CD14-positive monocyte (primary cell): ENCODE data around the gene GPR65. TPM values are rescaled to one million over a fixed set of nuclear protein-coding genes. Genes with fewer than 3 reads are reported as not detected.
A peak's percentile ranks its signal among the peaks of the same experiment; 100 is the strongest.

Source experiments
- DNase-seq, 3 donors: peaks; one replicate each; pipeline ENCODE4 v3.0.0-alpha.2; 2011 to 2022
- H2AFZ ChIP-seq: 2 replicates; pipeline ENCODE4 v1.6.0; 2012; ENCODE audit warnings: mild to moderate bottlenecking, low read depth, low read length, inconsistent platforms; ENCODE audit not compliant: insufficient read depth, poor library complexity, severe bottlenecking
- H3K27ac ChIP-seq, 2 donors: 1 replicate in 1 of 2; 2 replicates in 1 of 2; pipeline ENCODE4 v1.5.1; 2012 to 2013; ENCODE audit warnings: low read length in 2 of 2, control low read depth in 1 of 2, inconsistent platforms in 1 of 2, low read depth in 1 of 2, mild to moderate bottlenecking in 1 of 2
- H3K27me3 ChIP-seq, 2 donors: one replicate each; pipeline versions ENCODE4 v1.6.0 to v1.6.1; 2011 to 2013; ENCODE audit warnings: low read length in 2 of 2; ENCODE audit not compliant: control insufficient read depth in 2 of 2, insufficient read depth in 2 of 2
- H3K36me3 ChIP-seq, 2 donors: replicated peaks in 1 of 2; 1 replicate in 1 of 2; 2 replicates in 1 of 2; pipeline versions ENCODE4 v1.5.1 to v1.6.1; 2012 to 2013; ENCODE audit warnings: low read length in 2 of 2, control low read depth in 1 of 2, inconsistent platforms in 1 of 2, mild to moderate bottlenecking in 1 of 2; ENCODE audit not compliant: insufficient read depth in 2 of 2, control insufficient read depth in 1 of 2
- H3K4me1 ChIP-seq, 2 donors: 1 replicate in 1 of 2; 2 replicates in 1 of 2; pipeline versions ENCODE4 v1.5.1 to v1.6.1; 2012 to 2013; ENCODE audit warnings: low read length in 2 of 2, control low read depth in 1 of 2, inconsistent platforms in 1 of 2, mild to moderate bottlenecking in 1 of 2, moderate library complexity in 1 of 2; ENCODE audit not compliant: insufficient read depth in 2 of 2, control insufficient read depth in 1 of 2
- H3K4me2 ChIP-seq: replicated peaks from 2 replicates; pipeline ENCODE3; 2012; ENCODE audit warnings: low read length, moderate library complexity, mild to moderate bottlenecking; ENCODE audit not compliant: poor library complexity, severe bottlenecking; ENCODE audit errors: extremely low read depth
- H3K4me3 ChIP-seq, 3 experiments: fragments of 200-600 bp in 1 of 3; sonication (generic) in 1 of 3; replicated peaks in 1 of 3; 1 replicate in 2 of 3; 2 replicates in 1 of 3; pipeline ENCODE4 v1.5.1; 2011 to 2013; ENCODE audit warnings: low read length in 3 of 3, mild to moderate bottlenecking in 3 of 3, control low read depth in 2 of 3, low read depth in 2 of 3, inconsistent platforms in 1 of 3, moderate library complexity in 1 of 3
- H3K79me2 ChIP-seq: 2 replicates; pipeline ENCODE4 v1.6.0; 2012; ENCODE audit warnings: mild to moderate bottlenecking, control low read depth, inconsistent platforms, low read length, moderate library complexity; ENCODE audit not compliant: insufficient read depth
- H3K9ac ChIP-seq: 2 replicates; pipeline ENCODE4 v1.6.0; 2017; ENCODE audit warnings: low read length, mild to moderate bottlenecking; ENCODE audit not compliant: insufficient read depth, poor library complexity, severe bottlenecking
- H3K9me3 ChIP-seq, 2 donors: replicated peaks in 1 of 2; 1 replicate in 1 of 2; 2 replicates in 1 of 2; pipeline versions ENCODE4 v1.5.1 to v1.6.1; 2012 to 2013; ENCODE audit warnings: low read length in 2 of 2, control low read depth in 1 of 2; ENCODE audit not compliant: control insufficient read depth in 1 of 2, insufficient read depth in 1 of 2
- H4K20me1 ChIP-seq: 2 replicates; pipeline ENCODE4 v1.6.0; 2012; ENCODE audit warnings: mild to moderate bottlenecking, low read length, control low read depth, moderate library complexity; ENCODE audit not compliant: insufficient read depth
- H3K27ac Mint-ChIP-seq, 7 donors: one replicate each; pipeline ENCODE4 v1.8.0; 2020; ENCODE audit warnings: mild to moderate bottlenecking in 7 of 7, mixed read lengths in 7 of 7, moderate library complexity in 6 of 7, inconsistent platforms in 2 of 7
- H3K27me3 Mint-ChIP-seq, 3 donors: one replicate each; pipeline ENCODE4 v1.8.0; 2021 to 2022; ENCODE audit warnings: low read depth in 3 of 3, mild to moderate bottlenecking in 3 of 3, mixed read lengths in 3 of 3, moderate library complexity in 3 of 3, inconsistent platforms in 1 of 3
- H3K36me3 Mint-ChIP-seq, 2 donors: one replicate each; pipeline ENCODE4 v1.8.0; 2020; ENCODE audit warnings: mixed read lengths in 2 of 2, inconsistent platforms in 1 of 2, mild to moderate bottlenecking in 1 of 2
- H3K4me1 Mint-ChIP-seq: one replicate; pipeline ENCODE4 v1.8.0; 2020; ENCODE audit warnings: mild to moderate bottlenecking, mixed read lengths
- H3K4me3 Mint-ChIP-seq, 2 donors: one replicate each; pipeline ENCODE4 v1.8.0; 2020; ENCODE audit warnings: mild to moderate bottlenecking in 2 of 2, mixed read lengths in 2 of 2, moderate library complexity in 1 of 2
- H3K9me3 Mint-ChIP-seq, 7 donors: one replicate each; pipeline ENCODE4 v1.8.0; 2020 to 2022; ENCODE audit warnings: mixed read lengths in 7 of 7, mild to moderate bottlenecking in 6 of 7, moderate library complexity in 6 of 7, inconsistent platforms in 2 of 7
- WGBS: methylation state at CpG from one replicate; pipeline ENCODE4 v1.1.5; 2013; ENCODE audit warnings: missing lambda C conversion rate; ENCODE audit not compliant: insufficient coverage; 5-methylcytosine and 5-hydroxymethylcytosine counted together
- intact Hi-C, 2 donors: fragments of 100-400 bp; cut with micrococcal nuclease; formaldehyde crosslinking; loops; one replicate each; pipeline versions ENCODE4 v1.15.0 to v1.15.1; 2023
- polyA plus RNA-seq, 3 donors: library from polyadenylated mRNA; depleted of rRNA in 1 of 3; unstranded in 2 of 3; stranded (reverse) in 1 of 3; fragments of 300-500 nt in 2 of 3; fragments of >200 nt in 1 of 3; fragmentation: Illumina TruSeq in 2 of 3; gene quantifications; 1 replicate in 2 of 3; 2 replicates in 1 of 3; pipeline ENCODE4 v1.2.3, GENCODE V29; 2012 to 2021
- TF ChIP-seq, protein P1 (sequence below): fragments of 200-600 bp; IDR thresholded peaks from one replicate; pipeline ENCODE4 v1.8.0; 2022; ENCODE audit warnings: antibody characterized with exemption, mild to moderate bottlenecking

The GPR65 gene
- polyA plus RNA-seq, 3 donors, result 15.5 to 33.3 (median 20.6) TPM

- DNase-seq, result no peak
- H4K20me1 ChIP-seq, result no peaks in the 10 kb centered on the region
- TF ChIP-seq, protein P1, sequence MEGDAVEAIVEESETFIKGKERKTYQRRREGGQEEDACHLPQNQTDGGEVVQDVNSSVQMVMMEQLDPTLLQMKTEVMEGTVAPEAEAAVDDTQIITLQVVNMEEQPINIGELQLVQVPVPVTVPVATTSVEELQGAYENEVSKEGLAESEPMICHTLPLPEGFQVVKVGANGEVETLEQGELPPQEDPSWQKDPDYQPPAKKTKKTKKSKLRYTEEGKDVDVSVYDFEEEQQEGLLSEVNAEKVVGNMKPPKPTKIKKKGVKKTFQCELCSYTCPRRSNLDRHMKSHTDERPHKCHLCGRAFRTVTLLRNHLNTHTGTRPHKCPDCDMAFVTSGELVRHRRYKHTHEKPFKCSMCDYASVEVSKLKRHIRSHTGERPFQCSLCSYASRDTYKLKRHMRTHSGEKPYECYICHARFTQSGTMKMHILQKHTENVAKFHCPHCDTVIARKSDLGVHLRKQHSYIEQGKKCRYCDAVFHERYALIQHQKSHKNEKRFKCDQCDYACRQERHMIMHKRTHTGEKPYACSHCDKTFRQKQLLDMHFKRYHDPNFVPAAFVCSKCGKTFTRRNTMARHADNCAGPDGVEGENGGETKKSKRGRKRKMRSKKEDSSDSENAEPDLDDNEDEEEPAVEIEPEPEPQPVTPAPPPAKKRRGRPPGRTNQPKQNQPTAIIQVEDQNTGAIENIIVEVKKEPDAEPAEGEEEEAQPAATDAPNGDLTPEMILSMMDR, result no peak
- no peak overlapping the region for H3K4me3 ChIP-seq
- peaks cover 0 to 6% of the 10 kb centered on the region in 2 donors for H3K9me3 ChIP-seq
- WGBS, result no CpG with 5 or more reads among the region's 3 CpGs
- Mint-ChIP-seq H3K27me3 (peaks cover 0 to 2% (median 0%) of the 10 kb centered on the region in 3 donors), H3K9me3 (peaks cover 0 to 7% (median 0%) of the 10 kb centered on the region in 7 donors), H3K36me3 (peaks cover 14 to 17% of the 10 kb centered on the region in 2 donors), H3K4me1 (peaks cover 48% of the 10 kb centered on the region), H3K4me3 (no peak overlapping the region), H3K27ac (peak overlapping the region in 1 of 7 donors; percentile 23)
- H3K4me1 ChIP-seq, result peaks cover 39 to 46% of the 10 kb centered on the region in 2 donors
- intact Hi-C loops, result no loop called here
- H3K27me3 ChIP-seq, result no peaks in the 10 kb centered on the region
- no peak overlapping the region for H3K4me2 ChIP-seq
- H3K27ac ChIP-seq, result no peak overlapping the region
- H3K9ac ChIP-seq, result no peak overlapping the region
- no peak overlapping the region for H2AFZ ChIP-seq
- H3K79me2 ChIP-seq, result no peaks in the 10 kb centered on the region
- no peaks in the 10 kb centered on the region for H3K36me3 ChIP-seq
Measured at GRCh38 chr14:88025313-88025712, 20.4 kb downstream of the GPR65 start.

GRCh38 chr14:88026890-88027289 is 22.0 kb downstream of the GPR65 start:
- peak overlapping the region in 1 of 2 donors; percentile 3 for H3K27ac ChIP-seq
- no peak overlapping the region for H3K4me3 ChIP-seq
- no peaks in the 10 kb centered on the region for H3K27me3 ChIP-seq

More at GRCh38 chr14:88026890-88027289, 22.0 kb downstream of the GPR65 start:
- Mint-ChIP-seq H3K27me3 (no peaks in the 10 kb centered on the region), H3K27ac (peak overlapping the region in 2 of 7 donors; percentile 12 to 38), H3K36me3 (peaks cover 4 to 8% of the 10 kb centered on the region in 2 donors), H3K4me3 (peak overlapping the region; percentile 0 to 18), H3K4me1 (peaks cover 60% of the 10 kb centered on the region), H3K9me3 (peaks cover 0 to 3% (median 0%) of the 10 kb centered on the region in 7 donors)
- TF ChIP-seq, protein P1, result no peak
- H3K9me3 ChIP-seq, result no peaks in the 10 kb centered on the region
- no peak overlapping the region for H3K9ac ChIP-seq
- intact Hi-C loops, result no loop called here
- no peaks in the 10 kb centered on the region for H3K36me3 ChIP-seq
- no peaks in the 10 kb centered on the region for H4K20me1 ChIP-seq
- H2AFZ ChIP-seq, result peak overlapping the region; percentile 55
- peak overlapping the region; percentile 2 for H3K4me2 ChIP-seq
- 82% methylated on average over 2 of the region's 2 CpGs for WGBS
- peaks cover 49 to 54% of the 10 kb centered on the region in 2 donors for H3K4me1 ChIP-seq
- DNase-seq, result no peak
- H3K79me2 ChIP-seq, result no peaks in the 10 kb centered on the region
